LNCAP (cell line): Measurements from ENCODE around the gene ENTPD2.

Experiments
- TF ChIP-seq, protein P1 (sequence below): fragments of 450-650 bp; IDR thresholded peaks from 2 replicates; pipeline ENCODE4 v1.5.1; 2017; ENCODE audit warnings: mild to moderate bottlenecking

ENTPD2 gene

DNA sequence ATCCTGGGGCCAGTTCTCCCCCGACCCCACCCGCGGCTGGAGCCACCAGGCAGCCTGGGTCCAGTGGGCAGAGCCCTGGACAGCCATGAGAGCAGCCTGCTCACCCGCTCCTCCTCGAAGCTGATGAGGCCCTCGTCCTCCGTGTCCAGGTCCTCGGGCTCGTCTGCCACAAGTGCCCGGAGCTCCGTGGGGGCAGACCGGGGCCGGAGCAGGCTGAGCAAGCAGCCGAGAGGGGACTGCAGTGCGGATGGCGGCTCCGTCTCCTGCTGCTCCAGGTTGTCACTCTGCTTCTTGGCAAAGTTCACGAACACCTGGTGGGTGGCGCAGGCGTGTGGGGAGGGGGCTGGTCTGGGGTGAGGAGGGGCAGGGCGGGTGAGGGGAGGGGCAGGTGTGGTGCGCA is 45.5 kb downstream of the ENTPD2 start:
- TF ChIP-seq, protein P1, sequence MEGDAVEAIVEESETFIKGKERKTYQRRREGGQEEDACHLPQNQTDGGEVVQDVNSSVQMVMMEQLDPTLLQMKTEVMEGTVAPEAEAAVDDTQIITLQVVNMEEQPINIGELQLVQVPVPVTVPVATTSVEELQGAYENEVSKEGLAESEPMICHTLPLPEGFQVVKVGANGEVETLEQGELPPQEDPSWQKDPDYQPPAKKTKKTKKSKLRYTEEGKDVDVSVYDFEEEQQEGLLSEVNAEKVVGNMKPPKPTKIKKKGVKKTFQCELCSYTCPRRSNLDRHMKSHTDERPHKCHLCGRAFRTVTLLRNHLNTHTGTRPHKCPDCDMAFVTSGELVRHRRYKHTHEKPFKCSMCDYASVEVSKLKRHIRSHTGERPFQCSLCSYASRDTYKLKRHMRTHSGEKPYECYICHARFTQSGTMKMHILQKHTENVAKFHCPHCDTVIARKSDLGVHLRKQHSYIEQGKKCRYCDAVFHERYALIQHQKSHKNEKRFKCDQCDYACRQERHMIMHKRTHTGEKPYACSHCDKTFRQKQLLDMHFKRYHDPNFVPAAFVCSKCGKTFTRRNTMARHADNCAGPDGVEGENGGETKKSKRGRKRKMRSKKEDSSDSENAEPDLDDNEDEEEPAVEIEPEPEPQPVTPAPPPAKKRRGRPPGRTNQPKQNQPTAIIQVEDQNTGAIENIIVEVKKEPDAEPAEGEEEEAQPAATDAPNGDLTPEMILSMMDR: no peak

DNA sequence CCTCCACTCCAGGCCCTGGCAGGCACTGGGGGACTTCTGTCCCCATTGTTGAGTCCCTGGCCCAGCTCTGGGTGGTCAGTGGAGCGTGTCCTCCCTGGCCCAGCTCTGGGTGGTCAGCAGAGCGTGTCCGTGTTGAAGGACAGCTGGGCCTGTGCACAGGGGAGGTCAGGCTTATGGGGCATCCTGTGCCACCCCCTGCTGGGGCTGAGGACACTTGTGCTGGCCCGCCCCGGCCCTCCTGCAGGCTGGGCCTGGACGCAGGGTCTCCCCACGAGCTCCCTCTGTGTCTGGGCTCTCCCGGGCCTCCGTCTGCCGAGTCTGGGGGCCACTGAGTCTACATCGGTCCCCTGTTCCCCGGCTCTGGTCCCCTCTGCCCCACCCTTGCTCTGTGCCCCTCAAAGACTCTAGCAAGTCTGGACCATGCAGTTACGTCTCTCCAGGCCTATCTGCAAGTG is 46.0 kb downstream of the ENTPD2 start:
- TF ChIP-seq, protein P1: no peak

DNA sequence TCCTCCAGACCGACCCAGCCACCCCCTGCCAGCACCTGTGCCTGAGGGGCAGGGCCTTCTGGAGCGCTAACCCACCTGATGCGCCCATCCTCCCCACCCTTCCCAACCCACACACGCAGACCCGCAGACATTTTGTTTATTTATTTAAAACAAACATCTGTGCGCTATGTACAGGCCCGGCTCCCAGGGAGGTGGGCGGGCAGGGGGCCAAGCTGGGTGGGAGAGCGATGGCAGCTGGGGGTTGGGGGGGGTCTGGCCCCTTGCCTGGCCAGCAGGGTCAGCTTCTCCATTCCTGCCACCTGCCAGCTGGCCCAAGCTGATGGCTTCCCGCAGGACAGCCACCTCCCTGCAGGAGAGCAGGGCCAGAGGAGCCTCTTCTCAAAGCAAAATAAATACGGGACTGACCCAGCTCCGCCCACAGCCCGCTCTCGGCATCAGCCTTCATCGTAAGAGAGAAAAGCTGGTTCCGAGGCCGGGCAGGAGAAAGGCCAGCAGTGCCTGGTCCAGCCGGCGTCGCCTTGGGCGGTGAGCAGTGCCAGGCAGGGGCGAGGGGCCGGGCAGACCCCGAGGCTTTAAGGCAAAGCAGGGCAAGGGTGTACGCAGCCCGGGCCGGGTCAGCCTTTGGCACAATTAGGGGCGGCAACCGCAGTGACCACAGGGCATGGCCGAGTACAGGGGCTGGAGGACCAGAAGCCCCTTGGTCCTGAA is 46.6 kb downstream of the ENTPD2 start:
- TF ChIP-seq, protein P1: no peak

DNA sequence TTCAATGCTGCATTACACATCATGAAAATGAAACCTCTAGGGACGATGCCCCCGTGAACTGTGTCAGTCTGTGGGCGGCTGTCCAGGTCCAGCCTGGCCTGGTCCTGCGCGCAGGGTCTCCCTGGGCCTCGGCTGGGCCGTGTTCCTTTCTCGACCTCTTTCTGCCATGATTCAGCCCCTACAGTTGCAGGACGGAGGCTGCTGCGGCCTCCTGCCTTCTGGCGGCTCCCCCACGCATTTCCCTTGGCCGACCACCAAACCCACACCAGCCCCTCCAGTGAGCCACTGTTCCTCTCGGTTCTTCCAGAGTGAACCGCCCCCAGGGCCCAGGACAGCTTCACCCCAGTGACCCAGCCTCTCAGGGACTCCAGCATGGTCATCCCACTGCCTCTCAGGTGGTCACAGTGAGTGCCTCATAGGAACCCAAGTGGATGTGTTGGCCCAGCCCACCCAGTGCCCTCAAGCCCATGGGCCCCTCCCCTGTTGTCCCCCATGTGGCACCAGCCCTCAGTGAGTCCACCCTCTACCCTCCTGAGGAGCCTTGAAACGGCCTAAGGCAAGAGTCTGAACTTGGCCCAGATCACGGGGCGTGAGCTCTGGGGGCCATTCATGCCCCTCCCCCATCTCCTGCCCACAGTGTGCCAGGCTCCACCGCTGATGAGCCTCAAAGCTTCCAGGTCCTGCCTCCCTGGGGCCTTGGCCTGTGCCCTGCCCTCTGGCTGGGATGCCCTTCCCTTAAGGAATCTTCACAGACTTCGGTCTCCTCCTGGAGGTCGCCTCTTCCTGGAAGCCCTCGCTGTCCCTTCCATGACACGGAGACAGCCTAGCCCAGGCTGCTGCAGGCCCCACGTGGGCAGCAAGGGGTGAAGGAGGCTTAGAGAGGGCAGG is 47.5 kb downstream of the ENTPD2 start:
- TF ChIP-seq, protein P1: no peak

DNA sequence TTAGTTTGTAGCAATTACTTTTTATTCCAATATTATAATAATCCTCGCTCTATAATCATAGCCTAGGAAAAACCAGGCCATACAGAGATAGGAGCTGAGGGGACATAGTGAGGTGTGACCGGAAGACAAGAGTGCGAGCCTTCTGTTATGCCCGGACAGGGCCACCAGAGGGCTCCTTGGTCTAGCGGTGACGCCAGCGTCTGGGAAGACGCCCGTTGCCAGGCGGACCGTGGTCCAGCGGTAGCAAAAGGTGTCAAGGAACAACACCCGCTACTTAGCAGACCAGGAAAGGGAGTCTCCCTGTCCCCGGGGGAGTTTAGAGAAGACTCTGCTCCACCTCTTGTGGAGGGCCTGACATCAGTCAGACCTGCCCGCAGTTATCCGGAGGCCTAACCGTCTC is 49.6 kb downstream of the ENTPD2 start:
- TF ChIP-seq, protein P1: peak; percentile 56

DNA sequence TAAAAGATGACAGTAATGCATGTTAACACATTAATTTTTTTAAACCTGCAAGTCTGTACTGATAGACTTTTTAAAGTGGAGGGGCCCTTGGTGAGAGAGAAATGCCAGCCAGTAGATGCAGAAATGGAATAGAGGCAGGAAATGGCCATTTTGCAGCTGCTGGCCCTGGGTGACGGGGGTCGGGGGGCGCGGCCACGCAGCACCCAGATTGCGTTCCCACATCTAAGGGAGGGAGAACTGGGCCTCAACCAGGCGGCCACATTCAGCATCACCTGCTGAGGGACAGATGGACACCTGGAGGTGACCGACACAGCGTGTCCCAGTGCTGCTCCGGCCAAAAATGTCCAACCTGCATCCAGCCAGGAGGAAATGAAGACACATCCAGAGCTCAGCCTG is 51.2 kb downstream of the ENTPD2 start:
- TF ChIP-seq, protein P1: no peak

DNA sequence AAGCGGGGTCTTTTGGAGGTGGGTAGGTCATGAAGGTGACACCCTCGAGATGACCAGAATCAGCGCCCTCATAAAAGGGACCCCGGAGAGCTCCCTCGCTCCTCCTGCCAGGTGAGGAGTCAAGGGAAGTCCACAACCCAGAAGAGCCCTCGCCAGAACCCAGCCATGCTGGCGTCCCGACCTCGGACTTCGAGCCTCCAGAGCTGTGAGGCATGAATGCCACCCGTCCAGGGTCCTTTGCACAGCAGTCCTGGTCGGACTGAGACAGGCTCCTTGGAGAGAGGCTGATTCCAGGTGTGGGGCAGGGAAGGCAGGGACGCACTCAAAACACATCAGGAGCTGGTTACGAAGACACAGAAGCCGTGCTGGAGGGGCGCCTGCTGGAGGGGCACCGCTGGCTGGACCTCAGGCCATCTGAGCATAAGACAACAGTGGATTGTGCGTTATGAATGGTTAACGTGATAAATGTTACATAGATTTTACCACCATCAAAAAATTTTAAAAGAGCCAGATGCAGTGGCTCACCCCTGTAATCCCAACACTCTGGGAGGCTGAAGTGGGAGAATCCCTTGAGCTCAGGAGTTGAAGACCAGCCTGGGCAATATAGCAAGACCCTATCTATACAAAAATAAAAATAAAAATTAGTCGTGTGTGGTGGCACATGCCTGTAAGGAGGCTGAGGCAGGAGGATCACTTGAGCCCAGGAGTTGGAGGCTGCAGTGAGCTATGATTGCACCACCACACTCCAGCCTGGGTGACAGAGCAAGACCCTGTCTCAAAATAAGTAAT is 51.8 kb downstream of the ENTPD2 start:
- TF ChIP-seq, protein P1: no peak
